GM18502 (cell line): ENCODE results near the gene TTC4.

Experiments used
- ATAC-seq: cut with Tn5 transposase; IDR thresholded peaks from one replicate; pipeline ENCODE4 v1.9.1; 2021; ENCODE audit warnings: mild to moderate bottlenecking; ENCODE audit not compliant: unreplicated experiment, poor library complexity

TTC4 gene

DNA sequence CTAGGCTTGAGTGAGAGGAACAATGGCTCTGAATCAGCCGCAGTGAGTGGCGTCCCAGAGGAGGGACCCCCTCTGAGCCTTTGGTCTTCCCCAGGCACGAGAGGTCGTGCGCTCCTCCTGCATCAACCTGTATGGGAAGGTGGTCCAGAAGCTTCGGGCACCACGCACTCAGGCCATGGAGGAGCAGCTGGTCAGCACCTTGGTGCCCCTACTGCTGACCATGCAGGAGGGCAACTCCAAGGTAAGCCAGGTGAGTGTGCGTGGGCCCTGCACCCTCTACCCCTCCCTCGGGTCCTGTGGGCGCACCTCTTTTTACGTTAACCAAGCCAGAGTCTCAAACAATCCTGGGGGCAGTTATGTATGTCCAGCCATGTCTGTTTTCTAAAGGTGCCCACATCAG is 13.7 kb upstream of the TTC4 start:
- ATAC-seq: no peak

DNA sequence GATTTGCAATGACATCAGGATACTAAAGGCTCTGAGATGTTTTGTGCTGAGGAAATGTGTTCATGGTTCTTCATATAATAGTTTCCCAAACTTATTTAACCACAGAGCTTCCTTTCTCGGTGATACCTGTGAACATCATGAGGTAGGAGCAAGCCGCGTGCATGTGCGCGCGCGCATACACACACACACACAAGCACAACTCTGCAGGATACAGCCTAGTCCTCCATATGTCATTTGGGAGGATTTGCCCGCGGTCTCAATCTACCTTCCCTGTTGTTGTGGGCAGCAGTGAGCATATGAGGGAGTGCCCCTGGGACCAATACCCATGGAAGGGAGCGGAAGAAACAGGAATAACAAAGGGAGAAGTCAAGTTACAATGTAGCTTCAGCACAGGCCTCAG is 12.2 kb upstream of the TTC4 start:
- no peak for ATAC-seq

DNA sequence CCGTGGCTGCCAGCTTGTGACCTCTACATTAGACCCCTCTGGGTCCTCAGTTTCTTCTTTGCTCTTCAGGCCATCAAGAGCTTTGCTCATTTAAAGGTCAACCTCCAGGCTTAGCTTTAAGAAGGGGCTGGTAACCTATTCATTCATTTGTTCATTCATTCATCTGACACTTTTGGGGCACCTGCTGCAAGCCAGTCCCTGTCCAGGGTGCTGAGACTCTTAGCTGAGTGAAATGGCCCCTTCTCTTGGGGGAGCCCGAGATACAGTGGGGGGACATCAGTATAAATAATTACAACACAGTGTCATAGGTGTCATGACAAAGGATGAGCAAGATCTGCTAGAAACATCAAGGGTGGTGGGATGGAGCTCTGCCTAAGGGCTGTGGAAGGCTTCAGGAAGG is 10.5 kb upstream of the TTC4 start:
- ATAC-seq: no peak

DNA sequence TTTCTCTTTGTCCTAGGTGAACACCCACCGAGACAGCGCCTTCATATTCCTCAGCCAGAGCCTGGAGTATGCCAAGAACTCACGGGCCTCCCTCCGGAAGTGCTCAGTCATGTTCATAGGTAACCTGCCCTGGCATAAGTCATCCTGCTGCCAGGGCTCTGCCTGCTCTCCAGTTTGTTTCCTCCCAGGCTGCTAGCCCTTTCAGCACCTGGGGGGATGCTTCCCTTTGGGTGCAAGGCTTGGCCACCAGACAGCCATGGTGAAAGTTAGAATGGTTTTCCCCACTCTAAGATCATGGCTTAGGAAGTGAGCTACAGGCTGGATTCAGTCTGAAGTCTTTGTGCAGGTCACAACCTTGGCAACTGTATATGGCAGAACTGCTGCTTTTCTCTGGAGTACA is 9.2 kb upstream of the TTC4 start:
- no peak for ATAC-seq

DNA sequence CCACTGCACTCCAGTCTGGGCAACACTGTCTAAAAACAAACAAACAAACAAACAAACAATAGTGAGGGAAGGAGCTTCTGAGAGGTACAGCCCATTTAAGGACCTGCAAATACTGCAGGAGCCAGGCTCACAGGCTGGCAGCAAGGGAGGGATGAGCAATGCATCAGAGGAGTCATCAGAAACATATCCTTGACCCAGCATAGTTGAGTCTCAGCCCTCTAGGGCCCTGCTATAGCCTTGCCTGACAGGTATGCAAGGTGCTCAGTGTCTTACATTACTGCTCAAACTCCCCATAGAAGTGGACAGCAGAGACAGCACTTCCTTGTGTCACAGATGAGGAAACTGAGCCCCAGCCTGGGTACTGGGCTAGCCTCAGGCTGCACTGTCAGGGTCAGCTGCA is 7.3 kb upstream of the TTC4 start:
- ATAC-seq: no peak

DNA sequence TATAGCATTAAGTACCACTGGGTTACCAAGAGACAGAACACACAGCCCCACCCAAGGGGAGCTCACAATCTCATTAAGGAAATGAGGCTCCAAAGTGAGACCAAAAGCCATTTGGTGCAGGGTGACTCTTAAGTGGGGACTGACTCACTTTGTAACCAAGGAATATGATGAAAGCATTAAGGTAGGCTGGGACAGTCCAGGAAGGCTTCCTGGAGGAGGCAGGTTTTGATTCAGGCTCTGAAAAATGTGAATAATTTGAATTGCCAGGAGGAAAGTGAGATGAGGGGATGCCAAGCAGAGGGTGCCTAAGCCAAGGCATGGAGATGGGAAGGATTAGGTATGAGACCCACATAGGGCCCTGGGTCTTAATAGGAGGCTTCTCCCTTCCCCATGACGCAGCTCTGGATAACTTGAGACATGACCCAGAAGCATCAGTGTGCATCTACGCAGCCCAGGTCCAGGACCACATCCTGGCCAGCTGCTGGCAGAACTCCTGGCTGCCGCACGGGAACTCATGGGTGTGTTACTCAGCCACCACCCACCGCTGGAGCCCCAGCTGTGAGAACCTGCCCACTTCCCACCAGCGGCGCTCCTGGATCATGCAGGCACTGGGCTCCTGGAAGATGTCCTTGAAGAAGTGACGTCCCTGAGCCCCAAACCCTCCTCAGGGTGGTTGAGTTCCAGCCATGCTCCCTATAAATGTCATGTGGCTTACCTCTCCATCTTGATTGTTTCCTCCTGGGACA is 5.9 kb upstream of the TTC4 start:
- ATAC-seq: no peak

DNA sequence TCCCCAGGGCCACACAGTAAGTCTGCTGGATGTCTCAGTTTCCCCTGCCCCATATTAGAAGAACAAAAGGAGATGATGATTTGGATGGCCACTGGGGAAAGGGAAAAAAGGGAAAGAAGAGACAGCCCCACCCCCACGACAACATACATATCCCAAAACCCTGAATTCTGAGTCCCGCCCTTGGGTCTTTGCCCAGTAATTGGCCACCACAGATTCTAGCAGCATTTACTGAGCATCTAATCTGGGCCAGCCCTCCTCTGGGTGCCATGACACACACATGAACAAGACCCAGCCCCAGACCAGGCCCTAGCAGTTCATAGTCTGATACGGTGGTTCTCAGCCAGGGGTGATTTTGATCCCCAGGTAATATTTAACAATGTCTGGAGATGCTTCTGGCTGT is 5.2 kb upstream of the TTC4 start:
- ATAC-seq: no peak

DNA sequence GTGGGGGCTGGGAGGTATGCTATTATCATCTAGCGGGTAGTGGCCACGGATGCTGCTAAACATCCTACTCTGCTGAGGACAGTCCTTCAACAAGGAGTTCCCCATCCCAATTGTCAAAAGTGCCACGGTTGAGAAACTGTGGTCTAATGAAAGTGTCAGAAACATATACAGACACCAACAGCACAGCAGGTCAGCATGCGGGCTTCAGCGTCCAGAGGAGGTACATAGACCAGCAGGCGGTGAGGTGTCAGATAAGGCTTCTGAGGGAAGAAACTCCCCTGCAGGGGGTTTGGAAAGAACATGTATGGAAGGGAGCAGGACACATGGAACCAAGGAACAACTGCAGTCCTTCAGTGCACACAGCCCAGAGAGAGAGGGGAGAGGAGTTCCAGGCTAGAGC is 4.8 kb upstream of the TTC4 start:
- no peak for ATAC-seq

DNA sequence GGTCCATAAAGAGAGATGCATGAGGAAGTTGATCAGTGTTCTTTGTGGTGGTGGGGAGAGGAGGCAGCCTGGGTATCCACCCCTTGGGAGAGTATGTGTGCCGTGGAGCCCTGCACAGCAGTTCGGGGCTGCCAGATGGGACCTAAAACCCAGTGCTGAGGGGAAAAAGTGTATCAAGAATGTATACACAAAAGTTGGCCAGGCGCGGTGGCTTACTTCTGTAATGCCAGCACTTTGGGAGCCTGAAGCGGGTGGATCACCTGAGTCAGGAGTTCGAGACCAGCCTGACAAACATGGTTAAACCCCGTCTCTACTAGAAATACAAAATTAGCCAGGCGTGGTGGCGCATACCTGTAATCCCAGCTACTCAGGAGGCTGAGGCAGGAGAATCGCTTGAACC is 4.1 kb upstream of the TTC4 start:
- no peak for ATAC-seq

DNA sequence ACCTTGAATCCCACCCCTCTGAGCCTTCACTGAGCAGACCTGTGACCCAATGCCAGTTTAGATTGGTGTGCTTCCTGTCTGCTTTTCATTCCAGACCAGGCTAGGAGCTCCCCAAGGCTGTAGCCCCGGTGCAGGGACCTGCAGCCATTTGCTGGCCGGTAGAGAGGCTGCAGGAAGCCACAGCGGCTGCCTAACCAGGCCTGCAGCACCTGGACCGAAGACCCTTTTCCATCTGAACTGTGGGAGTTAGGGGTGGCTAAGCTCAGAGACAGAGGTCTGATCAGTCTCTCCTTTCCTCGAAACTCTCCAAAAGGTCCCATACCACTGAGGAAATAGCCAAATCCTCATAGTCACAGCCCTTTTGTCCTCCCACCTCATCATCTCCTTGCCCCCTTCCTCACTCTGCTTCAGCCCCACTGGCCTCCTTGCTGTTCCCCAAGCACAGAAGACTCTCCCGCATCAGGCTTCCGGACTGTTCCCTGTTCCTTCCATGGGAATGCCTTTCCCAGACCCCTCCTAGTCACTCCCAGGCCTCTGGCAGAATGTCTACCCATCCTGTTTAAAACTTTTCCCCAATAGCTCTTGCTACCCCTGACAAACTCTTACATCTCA is 674 bp upstream of the TTC4 start:
- no peak for ATAC-seq

DNA sequence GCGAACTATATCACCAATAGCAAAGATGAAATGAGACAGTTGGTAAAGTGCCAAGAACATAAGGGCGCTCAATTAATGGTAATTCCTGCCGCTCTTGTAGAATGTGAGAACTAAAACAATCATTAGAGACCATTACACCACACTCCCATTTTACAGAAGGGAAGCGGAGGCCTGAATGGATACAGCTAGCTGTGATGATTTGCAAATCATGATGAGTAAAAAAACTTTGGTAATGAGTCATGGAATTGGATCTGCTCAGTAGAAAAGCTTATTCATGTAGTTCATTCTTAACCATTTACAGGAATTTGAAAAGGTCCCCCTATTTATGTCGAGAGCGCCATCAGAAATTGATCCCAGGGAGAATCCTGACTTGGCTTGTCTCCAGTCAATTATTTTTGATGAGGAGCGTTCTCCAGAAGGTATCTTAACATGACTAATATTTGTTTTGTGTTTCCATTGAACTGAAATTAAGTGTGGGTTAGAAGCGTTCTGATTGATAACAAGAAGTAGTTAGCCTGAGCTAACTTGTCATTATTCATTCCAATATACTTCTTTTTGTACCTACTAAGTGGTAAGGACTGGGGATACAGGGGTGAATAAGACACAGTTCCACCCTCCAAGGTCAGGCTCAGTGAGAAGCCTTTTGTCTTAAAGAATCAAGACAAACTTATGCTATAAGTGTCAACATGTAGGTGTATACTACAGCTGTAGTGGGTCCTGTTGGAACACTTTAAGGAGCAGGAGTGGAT is 812 bp downstream of the TTC4 start:
- ATAC-seq: no peak

DNA sequence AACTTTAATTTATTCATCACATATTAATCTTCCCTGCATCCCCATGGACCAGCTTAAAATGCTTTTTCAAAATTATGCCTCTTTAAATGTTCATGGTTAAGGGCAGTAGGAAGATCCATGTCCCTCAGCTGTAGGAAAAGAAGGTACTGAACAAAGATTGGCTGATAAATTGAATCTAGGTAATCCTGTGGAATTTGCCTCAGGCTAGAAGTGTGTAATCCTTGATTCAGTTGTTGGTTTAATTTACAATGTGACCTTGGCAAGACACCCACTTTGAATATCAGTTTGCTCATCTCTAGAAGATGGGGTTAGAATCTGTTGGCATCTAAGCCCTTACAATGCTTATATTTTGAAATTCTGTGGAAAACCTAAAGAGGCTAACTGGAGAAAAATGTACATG is 6.1 kb downstream of the TTC4 start:
- ATAC-seq: no peak

DNA sequence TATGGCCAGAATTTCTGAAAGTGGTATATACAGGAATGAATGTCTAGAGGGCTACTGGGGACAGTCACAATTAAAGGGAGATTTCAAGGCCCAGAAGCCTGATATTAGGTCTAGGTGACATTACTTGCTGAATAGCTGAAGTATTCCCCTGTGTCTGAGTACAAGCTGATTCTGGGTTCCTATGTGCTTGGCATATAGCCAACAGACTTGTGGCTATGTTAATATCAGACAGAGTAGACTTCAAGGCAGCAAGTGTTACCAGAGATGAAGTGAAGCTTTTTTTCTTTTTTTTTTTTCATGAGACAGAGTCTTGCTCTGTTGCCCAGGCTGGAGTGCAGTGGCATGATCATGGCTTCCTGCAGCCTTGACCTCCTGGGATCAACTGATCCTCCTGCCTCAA is 8.3 kb downstream of the TTC4 start:
- ATAC-seq: no peak

DNA sequence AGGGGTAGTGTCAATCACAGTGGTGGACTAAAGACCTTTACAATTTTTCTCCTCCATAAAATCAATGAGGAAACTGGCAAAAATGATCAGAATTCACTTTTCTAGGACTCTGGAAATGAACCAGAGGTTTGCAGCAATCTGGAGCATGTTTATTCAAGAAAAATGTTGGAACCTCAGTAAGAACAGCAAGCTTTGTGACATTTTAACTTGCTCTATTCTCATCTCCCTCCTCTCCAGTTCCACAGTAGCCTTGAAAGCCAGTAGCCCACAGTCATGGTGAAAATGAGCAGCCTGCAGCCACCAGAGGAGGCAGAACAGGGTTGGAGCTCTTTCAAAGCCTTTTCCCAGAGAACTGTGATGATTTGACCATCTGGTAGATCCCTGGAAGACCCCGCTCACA is 9.1 kb downstream of the TTC4 start:
- no peak for ATAC-seq

DNA sequence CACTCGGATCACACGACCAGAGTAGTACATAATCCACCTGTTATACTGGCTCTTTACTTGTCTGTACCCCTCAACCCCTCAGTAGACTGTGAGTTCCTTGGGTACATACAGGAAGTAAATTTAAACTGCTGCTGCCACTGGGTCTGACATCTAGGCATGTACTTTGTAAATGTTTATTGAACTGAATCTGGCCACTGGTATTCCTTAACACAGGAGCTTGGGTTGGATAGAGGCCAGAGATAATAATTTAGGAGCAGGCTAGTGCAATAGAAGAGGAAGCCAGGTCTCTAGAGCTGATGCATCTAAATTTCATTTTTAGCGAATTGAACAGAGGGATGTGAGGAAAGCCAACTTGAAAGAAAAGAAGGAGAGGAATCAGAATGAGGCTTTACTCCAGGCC is 12.4 kb downstream of the TTC4 start:
- ATAC-seq: no peak

DNA sequence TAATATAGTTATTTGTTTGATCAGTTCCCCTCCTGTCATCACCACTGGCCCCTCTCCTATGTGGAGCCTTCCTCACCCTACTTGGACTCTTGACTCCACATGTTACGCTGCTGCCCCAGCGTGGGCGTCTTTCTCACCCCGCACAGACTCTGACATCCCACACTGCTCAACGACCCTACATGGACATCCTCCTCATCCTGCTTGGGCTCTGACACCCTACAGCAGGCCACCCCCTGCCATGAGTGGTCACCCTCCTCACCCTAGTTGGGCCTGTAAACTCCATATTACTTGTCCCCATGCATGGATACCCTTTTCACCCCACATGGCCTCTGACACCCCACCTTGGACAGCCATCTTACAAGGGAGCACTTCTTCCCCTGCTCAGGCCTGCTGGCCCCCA is 21.0 kb downstream of the TTC4 start:
- no peak for ATAC-seq

DNA sequence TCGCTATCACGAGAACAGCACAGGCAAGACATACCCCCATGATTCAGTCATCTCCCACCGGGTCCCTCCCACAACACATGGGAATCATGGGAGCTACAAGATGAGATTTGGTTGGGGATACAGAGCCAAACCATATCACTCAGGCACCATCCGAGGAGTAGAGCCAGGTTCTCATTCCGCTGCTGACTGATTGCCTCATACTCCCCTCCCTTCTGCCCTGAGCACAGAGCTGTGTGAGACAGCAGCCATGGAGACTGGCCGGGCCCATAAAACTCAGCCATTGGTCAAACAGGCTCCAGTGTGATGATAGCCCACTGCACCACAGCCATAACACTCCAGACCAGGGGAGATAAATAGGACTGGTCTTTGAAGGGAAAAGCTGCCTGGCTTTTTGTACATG is 22.6 kb downstream of the TTC4 start:
- ATAC-seq: no peak

DNA sequence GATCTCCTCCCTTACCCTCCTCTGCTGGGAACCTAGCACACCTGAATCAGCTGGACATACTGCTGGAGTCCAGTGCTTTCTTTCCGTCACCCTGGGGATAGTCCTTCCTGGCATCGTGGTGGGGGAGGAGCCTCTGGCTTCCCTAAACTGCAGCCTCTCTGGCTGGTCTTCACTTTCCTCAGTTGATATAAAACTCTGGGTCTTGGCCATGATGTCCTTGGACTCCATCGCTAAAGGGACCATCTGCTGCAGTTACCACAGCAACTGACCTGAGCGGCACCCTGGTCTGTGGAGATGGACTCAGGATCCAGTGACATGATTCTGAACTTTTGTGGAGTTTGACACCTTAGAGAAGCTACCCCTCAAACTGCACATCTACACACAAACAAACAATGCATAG is 25.9 kb downstream of the TTC4 start:
- ATAC-seq: no peak

DNA sequence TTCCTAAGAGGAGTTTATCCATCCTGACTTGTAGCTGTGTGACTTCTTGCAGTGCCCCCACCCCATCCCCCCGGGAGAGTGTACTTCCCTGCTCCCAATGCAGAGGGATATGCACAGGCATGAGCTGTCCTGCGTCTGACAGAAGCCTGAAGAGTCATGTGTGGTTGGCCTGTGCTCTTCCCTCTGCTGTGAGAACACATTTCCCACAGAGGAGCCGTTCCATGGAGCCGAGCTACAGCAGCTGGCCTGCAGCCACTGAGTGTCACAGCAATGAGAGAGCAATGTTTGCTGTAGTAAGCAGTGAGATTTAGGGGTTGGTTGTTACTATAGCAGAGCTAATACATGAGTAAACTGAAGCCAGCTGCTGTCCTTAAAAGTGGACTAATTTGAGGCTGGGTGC is 26.6 kb downstream of the TTC4 start:
- ATAC-seq: no peak

DNA sequence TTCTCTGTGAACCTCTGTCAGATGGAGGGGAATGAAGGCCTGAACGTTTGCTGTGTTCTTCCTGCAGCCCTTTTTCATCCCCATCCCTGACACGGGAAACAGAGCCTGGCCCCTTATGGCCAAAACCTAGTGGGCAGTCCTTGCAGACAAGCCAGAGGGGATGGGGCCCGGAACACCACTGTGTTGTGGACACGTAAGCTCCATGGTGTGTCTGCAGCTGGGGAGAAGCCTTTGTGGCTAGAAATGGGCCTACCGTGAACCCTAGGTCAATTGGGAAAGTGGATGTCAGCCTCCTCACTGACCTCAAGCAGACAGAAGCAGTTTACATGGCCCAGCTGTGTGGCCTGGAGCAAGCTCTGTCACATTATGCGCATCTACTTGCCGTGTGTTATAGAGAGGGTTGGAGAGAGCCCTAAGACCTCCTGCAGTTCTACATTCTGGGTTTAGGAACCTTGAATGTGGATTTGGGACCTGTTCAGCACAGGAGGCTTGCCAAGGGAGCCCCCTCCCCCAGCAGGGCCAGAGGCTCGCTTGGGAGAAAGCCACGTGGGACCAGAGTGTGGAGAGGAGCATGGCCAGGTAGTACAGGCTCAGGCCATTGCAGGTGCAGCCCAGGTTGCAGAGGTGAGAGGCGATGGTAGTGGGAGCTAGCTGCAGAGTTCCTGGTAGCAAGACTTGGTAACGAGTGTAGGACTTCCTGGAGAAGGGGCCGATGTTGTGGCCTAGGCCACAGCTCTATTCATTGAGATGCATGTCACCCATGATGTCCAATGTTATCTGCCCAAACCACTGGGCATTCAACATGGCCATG is 28.0 kb downstream of the TTC4 start:
- ATAC-seq: no peak

DNA sequence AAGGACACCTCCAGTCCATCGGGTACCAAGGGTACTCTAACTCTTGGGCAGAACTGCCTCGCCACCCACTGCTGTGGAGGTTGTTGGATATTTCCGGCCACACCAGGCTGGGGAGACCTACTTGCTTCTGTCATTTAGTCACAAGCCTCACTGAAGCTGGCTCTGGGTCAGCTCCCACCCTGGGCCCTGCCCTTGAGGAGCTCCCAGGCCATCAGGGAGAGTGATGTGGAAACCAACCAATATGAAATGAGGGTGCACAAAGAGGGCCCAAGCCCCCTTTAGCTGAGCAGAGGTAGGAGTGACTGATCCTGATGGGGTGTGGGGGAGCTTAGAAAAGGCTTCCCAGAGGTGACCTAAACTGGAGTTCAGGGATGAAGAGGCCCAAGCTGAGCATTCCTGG is 29.0 kb downstream of the TTC4 start:
- no peak for ATAC-seq
